Left ventricle myocardium inferior (tissue), 1 donor: Measurements from ENCODE around the gene EXOC4. TPM values are rescaled to one million over a fixed set of nuclear protein-coding genes. Genes with fewer than 3 reads are reported as not detected.

ENCODE experiments used
- DNase-seq: peaks from one replicate; pipeline ENCODE4 v3.0.0-alpha.2; 2020
- H3K27ac ChIP-seq: fragments of 200-600 bp; replicated peaks from 2 replicates; pipeline ENCODE4 v1.8.0; 2021
- H3K27me3 ChIP-seq: fragments of 200-600 bp; 2 replicates; pipeline ENCODE4 v1.8.0; 2021; ENCODE audit warnings: low read depth
- H3K36me3 ChIP-seq: fragments of 200-600 bp; 2 replicates; pipeline ENCODE4 v1.8.0; 2021
- H3K4me1 ChIP-seq: fragments of 200-600 bp; 2 replicates; pipeline ENCODE4 v1.8.0; 2021
- H3K4me3 ChIP-seq: fragments of 200-600 bp; 2 replicates; pipeline ENCODE4 v1.8.0; 2021; ENCODE audit warnings: mild to moderate bottlenecking, moderate library complexity
- H3K9me3 ChIP-seq: fragments of 200-600 bp; replicated peaks from 2 replicates; pipeline ENCODE4 v1.8.0; 2021
- intact Hi-C: fragments of 100-400 bp; cut with micrococcal nuclease; formaldehyde crosslinking; loops from one replicate; pipeline ENCODE4 v1.11.0; 2022
- total RNA-seq: library from RNA; stranded (reverse); fragmentation: NEBNext Ultra II Directional; extraction: Animal tissue kit (Norgen Biotek cat#: 25700); gene quantifications from one replicate; pipeline ENCODE4 v1.2.1, GENCODE V29; 2021
- TF ChIP-seq, protein P1 (sequence below): fragments of 200-600 bp; IDR thresholded peaks from 2 replicates; pipeline ENCODE4 v1.8.0; 2021; ENCODE audit warnings: antibody characterized with exemption, mild to moderate bottlenecking, borderline replicate concordance
- donor health status: DM: no; HTN: yes; CAD: no; lungs with severe emphysema.

Gene EXOC4
- total RNA-seq, 1 donor from 2014 or later: 33.8 TPM

- TF ChIP-seq, protein P1, sequence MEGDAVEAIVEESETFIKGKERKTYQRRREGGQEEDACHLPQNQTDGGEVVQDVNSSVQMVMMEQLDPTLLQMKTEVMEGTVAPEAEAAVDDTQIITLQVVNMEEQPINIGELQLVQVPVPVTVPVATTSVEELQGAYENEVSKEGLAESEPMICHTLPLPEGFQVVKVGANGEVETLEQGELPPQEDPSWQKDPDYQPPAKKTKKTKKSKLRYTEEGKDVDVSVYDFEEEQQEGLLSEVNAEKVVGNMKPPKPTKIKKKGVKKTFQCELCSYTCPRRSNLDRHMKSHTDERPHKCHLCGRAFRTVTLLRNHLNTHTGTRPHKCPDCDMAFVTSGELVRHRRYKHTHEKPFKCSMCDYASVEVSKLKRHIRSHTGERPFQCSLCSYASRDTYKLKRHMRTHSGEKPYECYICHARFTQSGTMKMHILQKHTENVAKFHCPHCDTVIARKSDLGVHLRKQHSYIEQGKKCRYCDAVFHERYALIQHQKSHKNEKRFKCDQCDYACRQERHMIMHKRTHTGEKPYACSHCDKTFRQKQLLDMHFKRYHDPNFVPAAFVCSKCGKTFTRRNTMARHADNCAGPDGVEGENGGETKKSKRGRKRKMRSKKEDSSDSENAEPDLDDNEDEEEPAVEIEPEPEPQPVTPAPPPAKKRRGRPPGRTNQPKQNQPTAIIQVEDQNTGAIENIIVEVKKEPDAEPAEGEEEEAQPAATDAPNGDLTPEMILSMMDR: no peak
Measured at GRCh38 chr7:133491846-133492652, 239.2 kb downstream of the EXOC4 start.

GRCh38 chr7:133497061-133497460 is 244.2 kb downstream of the EXOC4 start:
- Histone ChIP-seq H3K9me3 (no peaks in the 10 kb centered on the region), H3K27ac (no peak overlapping the region), H3K36me3 (peaks cover 6% of the 10 kb centered on the region), H3K4me1 (peaks cover 7% of the 10 kb centered on the region), H3K27me3 (no peaks in the 10 kb centered on the region), H3K4me3 (no peak overlapping the region)
- TF ChIP-seq, protein P1: no peak
- DNase-seq: no peak
- intact Hi-C loops: no loop called here

More at GRCh38 chr7:133491846-133492652, 239.2 kb downstream of the EXOC4 start:
- Histone ChIP-seq H3K4me1 (no peaks in the 10 kb centered on the region), H3K27ac (no peak overlapping the region), H3K4me3 (no peak overlapping the region), H3K27me3 (no peaks in the 10 kb centered on the region), H3K9me3 (no peaks in the 10 kb centered on the region), H3K36me3 (peaks cover 8% of the 10 kb centered on the region)
- intact Hi-C loops: no loop called here
- no peak for DNase-seq

GRCh38 chr7:133501771-133502170 is 248.9 kb downstream of the EXOC4 start:
- Histone ChIP-seq H3K27me3 (no peaks in the 10 kb centered on the region), H3K27ac (no peak overlapping the region)

DNA sequence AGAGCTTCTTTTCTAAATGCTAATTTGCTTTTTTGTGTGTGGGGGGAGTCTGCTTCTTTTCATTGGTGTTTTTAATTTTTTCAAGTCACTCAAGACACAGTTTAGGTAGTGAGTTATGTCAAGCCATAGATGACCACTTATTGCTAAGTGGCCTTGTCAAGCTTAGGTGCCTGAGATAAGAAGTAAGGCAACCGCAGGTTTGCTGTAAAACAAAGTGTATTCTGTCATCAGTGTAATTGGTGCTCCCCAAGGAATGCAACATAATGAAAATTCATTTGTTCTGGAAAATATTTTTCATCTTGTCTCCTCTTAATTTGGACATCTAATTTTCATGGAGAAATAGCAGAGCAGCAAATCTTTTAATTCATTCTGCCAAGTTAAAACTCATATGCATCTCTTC is 249.6 kb downstream of the EXOC4 start:
- H3K4me3 ChIP-seq: no peak overlapping the region
- H3K36me3 ChIP-seq: no peaks in the 10 kb centered on the region
- no peak for DNase-seq
- TF ChIP-seq, protein P1: no peak
- H3K9me3 ChIP-seq: no peaks in the 10 kb centered on the region
- H3K27ac ChIP-seq: no peak overlapping the region
- intact Hi-C loops: no loop called here
- H3K4me1 ChIP-seq: peaks cover 17% of the 10 kb centered on the region
- no peaks in the 10 kb centered on the region for H3K27me3 ChIP-seq

More at GRCh38 chr7:133501771-133502170, 248.9 kb downstream of the EXOC4 start:
- TF ChIP-seq, protein P1: no peak
- H3K36me3 ChIP-seq: no peaks in the 10 kb centered on the region
- intact Hi-C loops: no loop called here
- no peaks in the 10 kb centered on the region for H3K9me3 ChIP-seq
- DNase-seq: no peak
- no peak overlapping the region for H3K4me3 ChIP-seq
- H3K4me1 ChIP-seq: peaks cover 17% of the 10 kb centered on the region

DNA sequence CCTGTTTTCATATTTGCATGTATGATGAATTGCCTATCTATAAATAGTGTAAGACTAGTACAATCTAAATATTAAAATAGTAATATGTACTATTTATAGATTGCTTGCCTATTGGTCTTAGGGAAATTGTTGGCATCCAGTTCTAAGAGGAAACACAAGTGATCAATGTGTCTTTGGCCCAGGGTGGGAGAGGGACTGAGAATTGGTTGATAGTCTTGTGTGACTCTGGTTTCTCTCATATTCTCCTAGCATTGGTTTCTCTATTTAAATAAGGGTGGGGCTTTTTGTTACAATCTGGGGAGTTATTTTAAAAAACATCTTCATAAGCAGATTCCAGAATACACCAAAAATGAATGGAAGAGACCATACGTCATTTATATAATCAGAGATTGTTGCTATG is 250.1 kb downstream of the EXOC4 start:
- H3K36me3 ChIP-seq: no peaks in the 10 kb centered on the region
- no peak overlapping the region for H3K27ac ChIP-seq
- peaks cover 17% of the 10 kb centered on the region for H3K4me1 ChIP-seq
- no peak for DNase-seq
- TF ChIP-seq, protein P1: no peak
- H3K9me3 ChIP-seq: no peaks in the 10 kb centered on the region
- no peaks in the 10 kb centered on the region for H3K27me3 ChIP-seq
- intact Hi-C loops: no loop called here
- H3K4me3 ChIP-seq: no peak overlapping the region
